ENCODE measurements around the gene ACSBG1.

Gene ACSBG1

GRCh38 chr15:78201281-78202190 lies 32.8 kb downstream of the ACSBG1 start:
- H3F3A ChIP-seq (ENCODE audit: insufficient read depth): no peaks in the 10 kb centered on the region
- no peaks in the 10 kb centered on the region for H3K27me3 ChIP-seq (ENCODE audit: low read length)
- no peak for TF ChIP-seq CTCF (IDR thresholded peaks at IDR 0.05; ENCODE audit: insufficient read depth, low read length, poor library complexity, severe bottlenecking)
- TF ChIP-seq EZH2phosphoT487 (conservative IDR thresholded peaks at IDR 0.05; ENCODE audit: low read length): no peak
- H3K4me3 ChIP-seq (ENCODE audit: insufficient read depth, low read length, poor library complexity, severe bottlenecking): no peak overlapping the region
- no peak overlapping the region for H3K9ac ChIP-seq (ENCODE audit: low read length)
- no peaks in the 10 kb centered on the region for H3K9me3 ChIP-seq (ENCODE audit: insufficient read depth, low read length)
- no peaks in the 10 kb centered on the region for H4K20me1 ChIP-seq (ENCODE audit: low read depth, low read length)
- no peak overlapping the region for H2AFZ ChIP-seq (ENCODE audit: low read depth, low read length, severe bottlenecking)
- no peaks in the 10 kb centered on the region for H3K79me2 ChIP-seq (ENCODE audit: insufficient read depth, low read length)
- H3K27ac ChIP-seq (ENCODE audit: low read depth, low read length): no peak overlapping the region
- H3K4me2 ChIP-seq (ENCODE audit: low read depth, low read length, poor library complexity, severe bottlenecking): no peak overlapping the region
- no peaks in the 10 kb centered on the region for H3K9me2 ChIP-seq (replicated peaks; ENCODE audit: insufficient read depth, low read length)
- no peaks in the 10 kb centered on the region for H3K36me3 ChIP-seq (ENCODE audit: low read length)

DNA sequence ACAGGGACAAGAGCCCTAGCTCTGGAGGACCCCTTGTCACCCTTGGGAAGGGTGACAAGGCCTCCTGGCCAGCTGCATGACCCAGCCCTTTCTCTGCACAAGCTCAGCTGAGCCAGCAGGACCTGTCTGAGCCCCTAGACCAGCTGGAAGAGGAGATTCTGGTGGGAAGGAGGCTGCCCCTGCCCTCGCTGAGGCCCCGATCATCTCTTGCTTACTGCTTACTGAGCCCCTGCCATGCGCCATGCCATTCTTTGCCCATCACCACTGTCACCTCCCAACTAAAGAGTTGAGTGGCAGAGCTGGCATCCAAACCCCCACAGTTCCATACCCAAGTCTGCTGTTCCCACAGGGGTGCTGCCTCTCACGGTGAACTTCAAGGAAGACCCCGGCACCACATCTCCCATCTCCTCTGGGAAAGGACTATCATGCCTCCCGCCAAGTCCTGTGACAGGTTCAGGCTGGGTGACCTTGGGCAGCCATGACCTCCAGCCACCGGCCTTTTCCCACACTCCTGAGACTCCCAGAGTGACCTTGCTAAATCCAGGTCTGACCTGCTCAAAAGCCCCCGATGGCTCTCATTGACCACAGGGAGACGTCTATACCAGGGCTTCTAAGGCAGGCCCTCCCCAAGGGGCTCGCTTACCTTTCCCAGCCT lies 34.0 kb downstream of the ACSBG1 start:
- Histone ChIP-seq H3K36me3 (ENCODE audit: low read length) (no peaks in the 10 kb centered on the region), H3K9ac (ENCODE audit: low read length) (no peak overlapping the region), H2AFZ (ENCODE audit: low read depth, low read length, severe bottlenecking) (no peak overlapping the region), H3K9me3 (ENCODE audit: insufficient read depth, low read length) (no peaks in the 10 kb centered on the region), H3K4me3 (ENCODE audit: insufficient read depth, low read length, poor library complexity, severe bottlenecking) (no peak overlapping the region), H3K27ac (ENCODE audit: low read depth, low read length) (no peak overlapping the region), H3K27me3 (ENCODE audit: low read length) (no peaks in the 10 kb centered on the region), H3K79me2 (ENCODE audit: insufficient read depth, low read length) (no peaks in the 10 kb centered on the region), H3K4me2 (ENCODE audit: low read depth, low read length, poor library complexity, severe bottlenecking) (no peak overlapping the region), H3F3A (ENCODE audit: insufficient read depth) (no peaks in the 10 kb centered on the region), H4K20me1 (ENCODE audit: low read depth, low read length) (no peaks in the 10 kb centered on the region), H3K9me2 (replicated peaks; ENCODE audit: insufficient read depth, low read length) (no peaks in the 10 kb centered on the region)
- TF ChIP-seq EZH2phosphoT487 (conservative IDR thresholded peaks at IDR 0.05; ENCODE audit: low read length): no peak
- no peak for TF ChIP-seq CTCF (IDR thresholded peaks at IDR 0.05; ENCODE audit: insufficient read depth, low read length, poor library complexity, severe bottlenecking)

GRCh38 chr15:78197632-78198031 lies 36.7 kb downstream of the ACSBG1 start:
- H2AFZ ChIP-seq (ENCODE audit: low read depth, low read length, severe bottlenecking): no peak overlapping the region
- H3K4me3 ChIP-seq (ENCODE audit: insufficient read depth, low read length, poor library complexity, severe bottlenecking): no peak overlapping the region
- no peaks in the 10 kb centered on the region for H3K9me2 ChIP-seq (replicated peaks; ENCODE audit: insufficient read depth, low read length)
- no peaks in the 10 kb centered on the region for H3K36me3 ChIP-seq (ENCODE audit: low read length)
- H3K9me3 ChIP-seq (ENCODE audit: insufficient read depth, low read length): no peaks in the 10 kb centered on the region
- H3K27ac ChIP-seq (ENCODE audit: low read depth, low read length): no peak overlapping the region
- H3K4me2 ChIP-seq (ENCODE audit: low read depth, low read length, poor library complexity, severe bottlenecking): no peak overlapping the region
- H3K79me2 ChIP-seq (ENCODE audit: insufficient read depth, low read length): no peaks in the 10 kb centered on the region
- H3F3A ChIP-seq (ENCODE audit: insufficient read depth): no peaks in the 10 kb centered on the region
- no peak overlapping the region for H3K9ac ChIP-seq (ENCODE audit: low read length)
- H4K20me1 ChIP-seq (ENCODE audit: low read depth, low read length): no peaks in the 10 kb centered on the region
- TF ChIP-seq CTCF (IDR thresholded peaks at IDR 0.05; ENCODE audit: insufficient read depth, low read length, poor library complexity, severe bottlenecking) (no peak), EZH2phosphoT487 (conservative IDR thresholded peaks at IDR 0.05; ENCODE audit: low read length) (no peak)
- no peaks in the 10 kb centered on the region for H3K27me3 ChIP-seq (ENCODE audit: low read length)

Measured in SU-DHL-6 (cell line).